HepG2 (cell line): ENCODE measurements around the gene GJC1.

Experiments
- ATF2 ChIP-seq: sonication (generic); formaldehyde crosslinking; IDR thresholded peaks from 2 replicates; pipeline ENCODE4 v1.4.0; 2020; ENCODE audit warnings: missing genetic modification reagents
- NFIC ChIP-seq: IDR thresholded peaks from 2 replicates; pipeline ENCODE4 v1.6.1; 2012; ENCODE audit warnings: mild to moderate bottlenecking, low read length, inconsistent platforms
- SMC3 ChIP-seq: IDR thresholded peaks from 2 replicates; pipeline ENCODE4 v1.6.1; 2011; ENCODE audit warnings: low read length, improper control_type of control experiment
- ZNF276 ChIP-seq: sonication (generic); formaldehyde crosslinking; IDR thresholded peaks from 2 replicates; pipeline ENCODE4 v1.4.0; 2020; ENCODE audit warnings: mild to moderate bottlenecking, low read depth, missing genetic modification reagents
- ZNF543 ChIP-seq: sonication (generic); formaldehyde crosslinking; IDR thresholded peaks from 2 replicates; pipeline ENCODE4 v1.4.0; 2020; ENCODE audit warnings: mild to moderate bottlenecking, missing genetic modification reagents

GRCh38 chr17:44879376-44879775 is 49.3 kb upstream of the GJC1 start:
- no peak for TF ChIP-seq SMC3
- no peak for TF ChIP-seq ZNF543 (CRISPR knock-in tag)
- TF ChIP-seq ZNF276 (CRISPR knock-in tag): no peak
- TF ChIP-seq ATF2 (CRISPR knock-in tag): no peak
- no peak for TF ChIP-seq NFIC
